Stimulated activated CD8-positive, alpha-beta memory T cell treated with anti-CD3 and anti-CD28 coated beads, Interleukin-2, amount 100 ng/mL, for 1 hour (primary cell): ENCODE results near the gene HOXC4.
"Not testable (repeated sequence)": the region's sequence is repeated elsewhere in the genome, so short reads cannot be mapped to it uniquely, and the experiment has no call there.

ENCODE experiments used
- DNase-seq, 2 donors: peaks; one replicate each; pipeline ENCODE4 v3.0.0-alpha.2; 2020; ENCODE audit warnings: low read depth in 2 of 2

The HOXC4 gene

GRCh38 chr12:54055552-54055951 is 1.9 kb downstream of the HOXC4 start:
- no peak for DNase-seq

GRCh38 chr12:54056110-54056509 is 2.5 kb downstream of the HOXC4 start:
- no peak for DNase-seq

- DNase-seq = no peak
These were observed 4.6 kb downstream of the HOXC4 start for GRCh38 chr12:54058128-54058768.

GRCh38 chr12:54059668-54060067 is 6.0 kb downstream of the HOXC4 start:
- no peak for DNase-seq

- no peak for DNase-seq
These were observed 6.7 kb downstream of the HOXC4 start for GRCh38 chr12:54060174-54060974.

GRCh38 chr12:54060975-54061778 is 7.5 kb downstream of the HOXC4 start:
- no peak for DNase-seq

- DNase-seq = no peak
These were observed 12.0 kb downstream of the HOXC4 start for GRCh38 chr12:54065677-54066076.

- no peak for DNase-seq
These were observed 12.8 kb downstream of the HOXC4 start for GRCh38 chr12:54066408-54066807.

GRCh38 chr12:54068418-54069070 is 14.9 kb downstream of the HOXC4 start:
- no peak for DNase-seq

GRCh38 chr12:54071942-54072341 is 18.3 kb downstream of the HOXC4 start:
- DNase-seq = no peak

- no peak for DNase-seq
These were observed 20.7 kb downstream of the HOXC4 start for GRCh38 chr12:54074308-54074707.

- DNase-seq = no peak
These were observed 21.8 kb downstream of the HOXC4 start for GRCh38 chr12:54075409-54075808.

- no peak for DNase-seq
These were observed 22.3 kb downstream of the HOXC4 start for GRCh38 chr12:54075974-54076373.

GRCh38 chr12:54077843-54078242 is 24.2 kb downstream of the HOXC4 start:
- DNase-seq = not testable (repeated sequence)

- DNase-seq = not testable (repeated sequence)
These were observed 25.5 kb downstream of the HOXC4 start for GRCh38 chr12:54079115-54079514.

GRCh38 chr12:54080008-54080924 is 26.6 kb downstream of the HOXC4 start:
- DNase-seq = not testable (repeated sequence)

- DNase-seq = not testable (repeated sequence)
These were observed 27.4 kb downstream of the HOXC4 start for GRCh38 chr12:54081053-54081514.

GRCh38 chr12:54081581-54082396 is 28.2 kb downstream of the HOXC4 start:
- not testable (repeated sequence) for DNase-seq

GRCh38 chr12:54082397-54082892 is 28.8 kb downstream of the HOXC4 start:
- DNase-seq = peak; percentile 19

- DNase-seq = not testable (repeated sequence)
These were observed 34.4 kb downstream of the HOXC4 start for GRCh38 chr12:54088011-54088410.
